Adrenal gland (tissue), 5 donors: Measurements from ENCODE around the gene TMEM163.

Source experiments
- POLR2A ChIP-seq, 2 donors: fragments of 450-650 bp; IDR thresholded peaks; one replicate each; pipeline ENCODE4 v1.6.1; 2017; ENCODE audit warnings: antibody characterized with exemption in 2 of 2, mild to moderate bottlenecking in 2 of 2, moderate library complexity in 1 of 2
- TF ChIP-seq, protein P1 (sequence below), 6 experiments: fragments of 450-650 bp in 4 of 6; fragments of 200-600 bp in 2 of 6; sonication (generic) in 1 of 6; IDR thresholded peaks; 1 replicate in 5 of 6; 2 replicates in 1 of 6; pipeline versions ENCODE4 v1.5.1 to v1.8.0; 2016 to 2021; ENCODE audit warnings: antibody characterized with exemption in 6 of 6, mild to moderate bottlenecking in 2 of 6, moderate library complexity in 1 of 6
- donor health status: DM: no; HTN: no; CAD: no.

DNA sequence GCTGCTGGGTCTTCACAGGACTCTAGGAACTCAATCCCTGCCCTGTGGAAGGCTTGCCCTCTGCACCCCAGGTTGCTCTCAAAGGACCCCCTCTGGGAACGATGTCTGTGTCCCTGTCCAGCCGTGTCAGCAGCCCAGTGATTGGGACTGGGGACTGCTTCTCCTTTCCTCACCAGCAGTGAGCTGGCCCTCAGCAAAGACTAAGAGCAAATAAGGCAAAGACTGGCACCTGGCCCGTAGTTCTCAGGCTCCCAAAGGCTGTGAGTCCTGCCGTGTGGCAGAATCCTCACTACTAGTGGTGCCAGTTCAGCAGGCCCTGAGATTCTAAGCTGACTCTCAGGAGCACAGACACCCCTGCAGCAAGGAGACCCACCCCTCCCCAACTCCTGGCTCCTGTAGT lies 47.8 kb downstream of the TMEM163 start:
- TF ChIP-seq, protein P1, sequence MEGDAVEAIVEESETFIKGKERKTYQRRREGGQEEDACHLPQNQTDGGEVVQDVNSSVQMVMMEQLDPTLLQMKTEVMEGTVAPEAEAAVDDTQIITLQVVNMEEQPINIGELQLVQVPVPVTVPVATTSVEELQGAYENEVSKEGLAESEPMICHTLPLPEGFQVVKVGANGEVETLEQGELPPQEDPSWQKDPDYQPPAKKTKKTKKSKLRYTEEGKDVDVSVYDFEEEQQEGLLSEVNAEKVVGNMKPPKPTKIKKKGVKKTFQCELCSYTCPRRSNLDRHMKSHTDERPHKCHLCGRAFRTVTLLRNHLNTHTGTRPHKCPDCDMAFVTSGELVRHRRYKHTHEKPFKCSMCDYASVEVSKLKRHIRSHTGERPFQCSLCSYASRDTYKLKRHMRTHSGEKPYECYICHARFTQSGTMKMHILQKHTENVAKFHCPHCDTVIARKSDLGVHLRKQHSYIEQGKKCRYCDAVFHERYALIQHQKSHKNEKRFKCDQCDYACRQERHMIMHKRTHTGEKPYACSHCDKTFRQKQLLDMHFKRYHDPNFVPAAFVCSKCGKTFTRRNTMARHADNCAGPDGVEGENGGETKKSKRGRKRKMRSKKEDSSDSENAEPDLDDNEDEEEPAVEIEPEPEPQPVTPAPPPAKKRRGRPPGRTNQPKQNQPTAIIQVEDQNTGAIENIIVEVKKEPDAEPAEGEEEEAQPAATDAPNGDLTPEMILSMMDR (IDR thresholded peaks at IDR 0.05), result no peak
- TF ChIP-seq POLR2A (IDR thresholded peaks at IDR 0.05), result no peak
